ENCODE data around the gene FIBP. TPM values are rescaled to one million over a fixed set of nuclear protein-coding genes. Genes with fewer than 3 reads are reported as not detected.

FIBP gene
- total RNA-seq, 2 donors from 2014 or later, result 81.0 to 92.0 TPM

DNA sequence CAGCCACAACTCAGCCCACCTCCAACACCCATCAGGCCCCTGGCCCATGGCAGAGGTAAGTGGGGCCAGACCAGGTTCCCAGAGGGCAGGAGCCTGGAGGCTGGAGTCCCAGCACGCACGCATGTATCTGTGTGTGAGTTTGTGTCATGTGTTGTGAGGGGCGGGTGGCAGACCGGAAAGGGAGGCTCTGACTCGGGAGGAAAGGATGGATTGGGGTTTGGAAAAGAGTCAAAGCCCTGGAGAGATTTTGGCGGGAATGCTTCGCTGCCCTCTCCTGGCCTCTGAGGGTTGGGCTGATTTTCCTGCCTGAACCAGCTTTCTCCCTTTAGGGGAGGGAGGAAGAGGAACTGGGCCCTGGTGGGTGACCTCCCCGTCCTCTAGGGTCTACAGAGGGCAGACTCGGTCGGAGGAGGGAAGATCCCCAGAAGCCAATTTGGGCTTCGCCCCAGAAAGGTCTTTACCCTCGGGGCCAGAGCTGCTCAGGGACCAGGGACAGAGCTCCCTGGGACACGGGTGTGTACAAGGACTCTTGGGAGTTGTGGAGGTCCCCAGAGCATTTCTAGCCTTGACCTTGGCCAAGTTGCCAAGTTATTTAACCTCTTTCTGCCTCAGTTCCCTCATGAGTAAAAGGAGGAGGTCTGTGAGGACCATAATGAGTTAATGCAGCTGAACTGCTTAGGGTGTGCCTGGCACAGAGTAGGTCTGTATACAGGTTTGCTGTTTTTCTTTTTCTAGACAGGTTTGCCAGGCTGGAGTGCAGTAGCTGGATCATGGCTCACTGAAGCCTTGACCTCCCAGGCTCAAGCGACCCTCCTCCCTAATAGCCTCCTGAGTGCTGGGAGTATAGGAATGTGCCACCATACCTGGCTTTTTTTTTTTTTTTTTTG is 23.7 kb upstream of the FIBP start:
- Histone ChIP-seq H3K9ac (ENCODE audit: extremely low read depth, low read length, poor library complexity, severe bottlenecking) (no peak overlapping the region), H3K27ac (ENCODE audit: low read depth, low read length) (no peak overlapping the region), H3K9me3 (ENCODE audit: control insufficient read depth, low read length) (no peaks in the 10 kb centered on the region), H3K4me1 (ENCODE audit: control insufficient read depth, insufficient read depth, low read length) (no peaks in the 10 kb centered on the region), H3K36me3 (ENCODE audit: control insufficient read depth, insufficient read depth, low read length) (peaks cover under 1% of the 10 kb centered on the region), H3K27me3 (ENCODE audit: control insufficient read depth, insufficient read depth, low read length, poor library complexity, severe bottlenecking) (peaks cover 13% of the 10 kb centered on the region), H3K4me3 (ENCODE audit: low read length) (no peak overlapping the region)
- Mint-ChIP-seq H3K27ac (no peak overlapping the region), H3K36me3 (ENCODE audit: low read depth) (no peaks in the 10 kb centered on the region), H3K9me3 (no peaks in the 10 kb centered on the region), H3K4me1 (peaks cover 5% of the 10 kb centered on the region), H3K4me3 (no peak overlapping the region), H3K27me3 (ENCODE audit: insufficient read depth) (peaks cover 42% of the 10 kb centered on the region)
- DNase-seq, result peak; percentile 88
- WGBS, 2 experiments (ENCODE audit: insufficient coverage in 1 of 2, insufficient read length in 1 of 2), result 49 to 87% methylated on average over 3 to 13 of the region's 14 CpGs
- TF ChIP-seq, protein P1, sequence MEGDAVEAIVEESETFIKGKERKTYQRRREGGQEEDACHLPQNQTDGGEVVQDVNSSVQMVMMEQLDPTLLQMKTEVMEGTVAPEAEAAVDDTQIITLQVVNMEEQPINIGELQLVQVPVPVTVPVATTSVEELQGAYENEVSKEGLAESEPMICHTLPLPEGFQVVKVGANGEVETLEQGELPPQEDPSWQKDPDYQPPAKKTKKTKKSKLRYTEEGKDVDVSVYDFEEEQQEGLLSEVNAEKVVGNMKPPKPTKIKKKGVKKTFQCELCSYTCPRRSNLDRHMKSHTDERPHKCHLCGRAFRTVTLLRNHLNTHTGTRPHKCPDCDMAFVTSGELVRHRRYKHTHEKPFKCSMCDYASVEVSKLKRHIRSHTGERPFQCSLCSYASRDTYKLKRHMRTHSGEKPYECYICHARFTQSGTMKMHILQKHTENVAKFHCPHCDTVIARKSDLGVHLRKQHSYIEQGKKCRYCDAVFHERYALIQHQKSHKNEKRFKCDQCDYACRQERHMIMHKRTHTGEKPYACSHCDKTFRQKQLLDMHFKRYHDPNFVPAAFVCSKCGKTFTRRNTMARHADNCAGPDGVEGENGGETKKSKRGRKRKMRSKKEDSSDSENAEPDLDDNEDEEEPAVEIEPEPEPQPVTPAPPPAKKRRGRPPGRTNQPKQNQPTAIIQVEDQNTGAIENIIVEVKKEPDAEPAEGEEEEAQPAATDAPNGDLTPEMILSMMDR (conservative IDR thresholded peaks at IDR 0.05), result peak; percentile 68

DNA sequence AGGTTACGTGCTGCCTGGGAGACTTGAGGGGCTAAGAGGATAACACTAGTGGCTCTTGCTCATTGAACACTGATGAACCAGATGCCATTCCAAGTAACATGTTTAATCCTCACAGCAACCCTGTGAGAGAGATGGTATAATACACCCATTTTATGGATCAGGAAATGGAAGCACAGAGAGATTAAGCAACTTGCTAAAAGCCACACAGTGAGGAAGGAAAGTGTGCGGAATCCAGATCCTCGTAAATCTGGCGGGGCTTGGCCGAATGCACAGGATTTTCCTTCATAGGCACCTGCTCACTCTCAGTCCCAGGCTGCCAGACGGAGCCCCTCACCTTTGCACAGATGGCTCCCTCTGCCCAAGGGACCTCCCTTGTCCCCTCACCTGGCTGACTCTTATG is 19.6 kb upstream of the FIBP start:
- Histone ChIP-seq H3K36me3 (ENCODE audit: control insufficient read depth, insufficient read depth, low read length) (no peaks in the 10 kb centered on the region), H3K27me3 (ENCODE audit: control insufficient read depth, insufficient read depth, low read length, poor library complexity, severe bottlenecking) (peaks cover 18% of the 10 kb centered on the region), H3K9me3 (ENCODE audit: control insufficient read depth, low read length) (no peaks in the 10 kb centered on the region), H3K27ac (ENCODE audit: low read depth, low read length) (no peak overlapping the region), H3K4me3 (ENCODE audit: low read length) (no peak overlapping the region), H3K9ac (ENCODE audit: extremely low read depth, low read length, poor library complexity, severe bottlenecking) (no peak overlapping the region), H3K4me1 (ENCODE audit: control insufficient read depth, insufficient read depth, low read length) (peaks cover 2% of the 10 kb centered on the region)
- H3K4me1 Mint-ChIP-seq, result peaks cover 11% of the 10 kb centered on the region
- WGBS, 2 experiments (ENCODE audit: insufficient coverage in 1 of 2, insufficient read length in 1 of 2), result 91 to 94% methylated on average over 6 of the region's 6 CpGs
- no peaks in the 10 kb centered on the region for H3K9me3 Mint-ChIP-seq
- DNase-seq, result no peak
- TF ChIP-seq, protein P1 (conservative IDR thresholded peaks at IDR 0.05), result no peak
- no peak overlapping the region for H3K4me3 Mint-ChIP-seq
- no peaks in the 10 kb centered on the region for H3K36me3 Mint-ChIP-seq (ENCODE audit: low read depth)
- no peak overlapping the region for H3K27ac Mint-ChIP-seq
- peaks cover 72% of the 10 kb centered on the region for H3K27me3 Mint-ChIP-seq (ENCODE audit: insufficient read depth)

DNA sequence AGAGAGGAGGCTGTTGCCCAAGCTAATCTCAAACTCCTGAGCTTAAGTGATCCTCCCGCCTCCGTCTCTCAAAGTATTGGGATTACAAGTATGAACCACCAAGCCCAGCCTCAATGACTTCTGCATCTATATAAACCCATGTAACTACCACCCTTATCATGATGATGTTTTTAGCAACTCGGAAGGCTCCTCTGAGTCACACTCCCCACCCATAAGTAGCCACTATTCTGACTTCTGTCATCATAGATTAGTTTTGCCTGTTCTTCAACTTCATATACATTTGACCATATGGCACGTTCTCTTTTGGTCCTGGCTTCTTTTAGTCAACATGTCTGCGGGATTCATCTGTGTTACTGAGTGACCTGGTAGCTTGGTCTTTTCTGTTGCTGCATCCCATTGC is 18.3 kb upstream of the FIBP start:
- H3K4me3 Mint-ChIP-seq, result no peak overlapping the region

More for the DNA sequence above, 18.3 kb upstream of the FIBP start:
- no peak for DNase-seq
- Histone ChIP-seq H3K4me1 (ENCODE audit: control insufficient read depth, insufficient read depth, low read length) (peaks cover 3% of the 10 kb centered on the region), H3K27me3 (ENCODE audit: control insufficient read depth, insufficient read depth, low read length, poor library complexity, severe bottlenecking) (peaks cover 31% of the 10 kb centered on the region), H3K36me3 (ENCODE audit: control insufficient read depth, insufficient read depth, low read length) (no peaks in the 10 kb centered on the region), H3K9me3 (ENCODE audit: control insufficient read depth, low read length) (no peaks in the 10 kb centered on the region), H3K4me3 (ENCODE audit: low read length) (no peak overlapping the region), H3K9ac (ENCODE audit: extremely low read depth, low read length, poor library complexity, severe bottlenecking) (no peak overlapping the region), H3K27ac (ENCODE audit: low read depth, low read length) (no peak overlapping the region)
- peaks cover 9% of the 10 kb centered on the region for H3K4me1 Mint-ChIP-seq
- H3K36me3 Mint-ChIP-seq (ENCODE audit: low read depth), result no peaks in the 10 kb centered on the region
- H3K27ac Mint-ChIP-seq, result no peak overlapping the region
- no peaks in the 10 kb centered on the region for H3K9me3 Mint-ChIP-seq
- WGBS, 2 experiments (ENCODE audit: insufficient coverage in 1 of 2, insufficient read length in 1 of 2), result 91 to 93% methylated on average over 5 of the region's 5 CpGs
- peaks cover 84% of the 10 kb centered on the region for H3K27me3 Mint-ChIP-seq (ENCODE audit: insufficient read depth)
- TF ChIP-seq, protein P1 (conservative IDR thresholded peaks at IDR 0.05), result no peak
